Upper lobe of left lung (tissue), 6 donors: ENCODE data around the gene C1QTNF12. TPM values are rescaled to one million over a fixed set of nuclear protein-coding genes. Genes with fewer than 3 reads are reported as not detected.

Source experiments
- ATAC-seq, 2 donors: fragments of 200-7000 bp; cut with Tn5 transposase; one replicate each; pipeline ENCODE4 v1.9.1; 2022; ENCODE audit warnings: mild to moderate bottlenecking in 2 of 2, moderate library complexity in 2 of 2; ENCODE audit not compliant: low FRiP score in 2 of 2
- DNase-seq, 2 donors: peaks; one replicate each; pipeline ENCODE4 v3.0.0-alpha.2; 2019 to 2020
- H3K27ac ChIP-seq, 4 donors: fragments of 200-600 bp; sonication (generic); one replicate each; pipeline ENCODE4 v1.5.1; 2016 to 2019
- H3K27me3 ChIP-seq, 4 donors: fragments of 200-600 bp; sonication (generic); one replicate each; pipeline ENCODE4 v1.5.1; 2017 to 2019
- H3K36me3 ChIP-seq, 4 donors: fragments of 200-600 bp; sonication (generic); one replicate each; pipeline ENCODE4 v1.5.1; 2016 to 2019
- H3K4me1 ChIP-seq, 4 donors: fragments of 200-600 bp; sonication (generic); one replicate each; pipeline ENCODE4 v1.5.1; 2018 to 2019
- H3K4me3 ChIP-seq, 4 donors: fragments of 200-600 bp; sonication (generic); one replicate each; pipeline ENCODE4 v1.5.1; 2017 to 2019; ENCODE audit warnings: mild to moderate bottlenecking in 2 of 4, moderate library complexity in 1 of 4
- H3K9me3 ChIP-seq, 4 donors: fragments of 200-600 bp; sonication (generic); one replicate each; pipeline ENCODE4 v1.5.1; 2018 to 2019
- CTCF ChIP-seq, 6 experiments: fragments of 450-650 bp in 4 of 6; fragments of 200-600 bp in 2 of 6; sonication (generic) in 2 of 6; IDR thresholded peaks; one replicate each; pipeline ENCODE4 v1.5.1; 2016 to 2019; ENCODE audit warnings: antibody characterized with exemption in 6 of 6
- EP300 ChIP-seq, 4 donors: sonication (generic); formaldehyde crosslinking; IDR thresholded peaks; one replicate each; pipeline ENCODE4 v1.5.1; 2017; ENCODE audit warnings: antibody characterized with exemption in 4 of 4, control low read depth in 2 of 4
- POLR2A ChIP-seq, 4 donors: fragments of 450-650 bp; IDR thresholded peaks; one replicate each; pipeline ENCODE4 v1.5.1; 2016 to 2017; ENCODE audit warnings: antibody characterized with exemption in 4 of 4, mild to moderate bottlenecking in 2 of 4
- POLR2AphosphoS5 ChIP-seq, 2 donors: sonication (generic); formaldehyde crosslinking; IDR thresholded peaks; one replicate each; pipeline ENCODE4 v1.5.1; 2017; ENCODE audit warnings: antibody characterized with exemption in 2 of 2
- WGBS, 2 donors: methylation state at CpG; one replicate each; pipeline ENCODE4 v1.1.5; 2017 to 2018; 5-methylcytosine and 5-hydroxymethylcytosine counted together
- small RNA-seq, 4 donors: library from RNA; depleted of rRNA; stranded (forward); fragments of <200 nt; gene quantifications; one replicate each; pipeline ENCODE3, GENCODE V24; 2016
- total RNA-seq, 6 donors: library from RNA; depleted of rRNA in 4 of 6; stranded (reverse); fragments of >200 nt in 4 of 6; gene quantifications; one replicate each; pipeline versions ENCODE4 v1.1.0 to v1.2.1, GENCODE V29; 2016 to 2021
- donor health status: DM: no; HTN: no; CAD: no; lungs with moderate emphysema.
- donor health status: DM: no; HTN: yes; CAD: no; lungs with severe emphysema.

Gene C1QTNF12
- total RNA-seq, 6 donors from 2014 or later: 1.9 to 6.3 (median 2.8) TPM; not detected in 2

- no peaks in the 10 kb centered on the region for H3K36me3 ChIP-seq
- no peaks in the 10 kb centered on the region for H3K4me1 ChIP-seq
- no peak for TF ChIP-seq CTCF (IDR thresholded peaks at IDR 0.05)
- no peak for TF ChIP-seq EP300 (IDR thresholded peaks at IDR 0.05)
- no peak for TF ChIP-seq POLR2A (IDR thresholded peaks at IDR 0.05)
- TF ChIP-seq POLR2AphosphoS5 (IDR thresholded peaks at IDR 0.05): no peak
- H3K9me3 ChIP-seq: peaks cover 0 to 11% (median 3%) of the 10 kb centered on the region in 4 donors
- no peaks in the 10 kb centered on the region for H3K27me3 ChIP-seq
- ATAC-seq (no peak), DNase-seq (no peak)
- 66 to 94% methylated on average over 3 of the region's 3 CpGs for WGBS, 2 donors
- H3K27ac ChIP-seq: no peak overlapping the region
- no peak overlapping the region for H3K4me3 ChIP-seq
Measured at GRCh38 chr1:1194723-1195122, 51.8 kb downstream of the C1QTNF12 start.

Small RNAs within 50 kb of the gene (small RNA-seq; reads per million reads assigned to genes)
- 0 to 0.44 (median 0.03) reads per million in 4 donors for gene MIR6726

Other genes with a start within 250 kb of the C1QTNF12 start
- gene HES4, start 246.6 kb downstream of the C1QTNF12 start, total RNA-seq: 10 to 100 TPM; 26.5 to 55.0 (median 35.0) TPM
- gene ISG15, start 233.2 kb downstream of the C1QTNF12 start, total RNA-seq: 100 to 1,000 TPM in 2 of 6 donors, 10 to 100 TPM in 4; 32.5 to 180 (median 63.8) TPM
- 100 to 1,000 TPM in 5 of 6 donors, 10 to 100 TPM in 1; 91.0 to 316 (median 157) TPM for gene AGRN, start 226.6 kb downstream of the C1QTNF12 start, total RNA-seq
- gene RNF223, start 172.4 kb downstream of the C1QTNF12 start, total RNA-seq: 1 to 10 TPM; 1.0 to 2.4 (median 1.8) TPM
- 10 to 100 TPM in 5 of 6 donors, 1 to 10 TPM in 1; 5.7 to 34.6 (median 15.2) TPM for gene C1orf159, start 130.6 kb downstream of the C1QTNF12 start, total RNA-seq
- gene TTLL10, start 72.8 kb downstream of the C1QTNF12 start, total RNA-seq: 10 to 100 TPM in 2 of 6 donors, 1 to 10 TPM in 3, under 1 TPM in 1; 0.86 to 14.5 (median 5.8) TPM
- 1 to 10 TPM in 4 of 6 donors, under 1 TPM in 1, not detected in 1; 0.89 to 3.4 (median 2.1) TPM for gene TNFRSF18, start 40.1 kb downstream of the C1QTNF12 start, total RNA-seq
- 10 to 100 TPM in 2 of 6 donors, 1 to 10 TPM in 3, under 1 TPM in 1; 0.46 to 15.4 (median 2.4) TPM for gene TNFRSF4, start 32.6 kb downstream of the C1QTNF12 start, total RNA-seq
- gene SDF4, start 14.7 kb downstream of the C1QTNF12 start, total RNA-seq: 100 to 1,000 TPM in 5 of 6 donors, 10 to 100 TPM in 1; 79.0 to 172 (median 148) TPM
- 10 to 100 TPM; 15.2 to 31.3 (median 19.9) TPM for gene B3GALT6, start 14.5 kb downstream of the C1QTNF12 start, total RNA-seq
- gene UBE2J2, start 27.1 kb upstream of the C1QTNF12 start, total RNA-seq: 10 to 100 TPM; 41.5 to 88.0 (median 50.5) TPM
- gene SCNN1D, start 33.7 kb upstream of the C1QTNF12 start, total RNA-seq: 10 to 100 TPM in 1 of 6 donors, 1 to 10 TPM in 4, under 1 TPM in 1; 0.91 to 17.8 (median 2.7) TPM
- 100 to 1,000 TPM in 2 of 6 donors, 10 to 100 TPM in 4; 33.5 to 166 (median 60.1) TPM for gene ACAP3, start 61.2 kb upstream of the C1QTNF12 start, total RNA-seq
- gene PUSL1, start 61.9 kb upstream of the C1QTNF12 start, total RNA-seq: 10 to 100 TPM; 16.8 to 38.8 (median 23.0) TPM
- 100 to 1,000 TPM in 2 of 6 donors, 10 to 100 TPM in 4; 71.7 to 267 (median 90.5) TPM for gene INTS11, start 77.9 kb upstream of the C1QTNF12 start, total RNA-seq
- gene CPTP, start 78.1 kb upstream of the C1QTNF12 start, total RNA-seq: 10 to 100 TPM; 14.7 to 41.6 (median 26.0) TPM
- gene TAS1R3, start 84.6 kb upstream of the C1QTNF12 start, total RNA-seq: 1 to 10 TPM in 1 of 6 donors, under 1 TPM in 5; 0.22 to 1.0 (median 0.79) TPM
- 100 to 1,000 TPM in 3 of 6 donors, 10 to 100 TPM in 3; 71.8 to 205 (median 90.6) TPM for gene DVL1, start 102.7 kb upstream of the C1QTNF12 start, total RNA-seq
- 100 to 1,000 TPM in 2 of 6 donors, 10 to 100 TPM in 4; 23.9 to 137 (median 63.4) TPM for gene MXRA8, start 111.8 kb upstream of the C1QTNF12 start, total RNA-seq
- 100 to 1,000 TPM in 5 of 6 donors, 10 to 100 TPM in 1; 76.0 to 149 (median 119) TPM for gene AURKAIP1, start 128.5 kb upstream of the C1QTNF12 start, total RNA-seq
- 100 to 1,000 TPM; 131 to 897 (median 216) TPM for gene CCNL2, start 152.6 kb upstream of the C1QTNF12 start, total RNA-seq
- 100 to 1,000 TPM in 3 of 6 donors, 10 to 100 TPM in 3; 90.7 to 145 (median 101) TPM for gene MRPL20, start 160.6 kb upstream of the C1QTNF12 start, total RNA-seq
- gene ANKRD65, start 174.6 kb upstream of the C1QTNF12 start, total RNA-seq: 10 to 100 TPM; 21.3 to 54.5 (median 34.7) TPM
- gene VWA1, start 189.0 kb upstream of the C1QTNF12 start, total RNA-seq: 100 to 1,000 TPM in 2 of 6 donors, 10 to 100 TPM in 4; 41.8 to 108 (median 62.5) TPM
- gene ATAD3C, start 203.0 kb upstream of the C1QTNF12 start, total RNA-seq: 10 to 100 TPM in 5 of 6 donors, 1 to 10 TPM in 1; 9.2 to 20.9 (median 14.7) TPM
- gene ATAD3B, start 225.0 kb upstream of the C1QTNF12 start, total RNA-seq: 100 to 1,000 TPM in 1 of 6 donors, 10 to 100 TPM in 5; 19.9 to 120 (median 26.9) TPM